Ishikawa (cell line): ENCODE measurements around the gene UNC79.

Experiments used
- CEBPB ChIP-seq: IDR thresholded peaks from 2 replicates; pipeline ENCODE4 v1.6.1; 2012
- CREB1 ChIP-seq: IDR thresholded peaks from 2 replicates; pipeline ENCODE4 v1.6.1; 2012; ENCODE audit warnings: low read depth
- EGR1 ChIP-seq: IDR thresholded peaks from 2 replicates; pipeline ENCODE4 v1.6.1; 2012
- EP300 ChIP-seq: IDR thresholded peaks from 2 replicates; pipeline ENCODE4 v1.6.1; 2012; ENCODE audit warnings: borderline replicate concordance
- FOXM1 ChIP-seq: IDR thresholded peaks from 2 replicates; pipeline ENCODE4 v1.6.1; 2012; ENCODE audit warnings: low read depth, borderline replicate concordance
- MAX ChIP-seq: IDR thresholded peaks from 2 replicates; pipeline ENCODE4 v1.6.1; 2012
- NFIC ChIP-seq: IDR thresholded peaks from 2 replicates; pipeline ENCODE4 v1.6.1; 2012
- RAD21 ChIP-seq: IDR thresholded peaks from 2 replicates; pipeline ENCODE4 v1.6.1; 2012; ENCODE audit warnings: low read depth
- REST ChIP-seq: IDR thresholded peaks from 2 replicates; pipeline ENCODE4 v1.6.1; 2012; ENCODE audit warnings: low read depth, mild to moderate bottlenecking
- TAF1 ChIP-seq: IDR thresholded peaks from 2 replicates; pipeline ENCODE4 v1.6.1; 2012; ENCODE audit warnings: low read depth, mild to moderate bottlenecking
- TCF12 ChIP-seq: IDR thresholded peaks from 2 replicates; pipeline ENCODE4 v1.6.1; 2012; ENCODE audit warnings: low read depth
- TEAD4 ChIP-seq: IDR thresholded peaks from 2 replicates; pipeline ENCODE4 v1.6.1; 2012
- USF1 ChIP-seq: IDR thresholded peaks from 2 replicates; pipeline ENCODE4 v1.6.1; 2012
- YY1 ChIP-seq: IDR thresholded peaks from 2 replicates; pipeline ENCODE4 v1.6.1; 2012; ENCODE audit warnings: low read depth
- ZBTB7A ChIP-seq: IDR thresholded peaks from 2 replicates; pipeline ENCODE4 v1.6.1; 2012; ENCODE audit warnings: low read depth

Gene UNC79

GRCh38 chr14:93752980-93753561, 322.3 kb downstream of the UNC79 start:
- TF ChIP-seq YY1 = no peak
- TF ChIP-seq TEAD4 = no peak
- no peak for TF ChIP-seq CREB1
- TF ChIP-seq REST = no peak
- TF ChIP-seq TCF12 = no peak
- no peak for TF ChIP-seq ZBTB7A

GRCh38 chr14:93753647-93754046, 322.9 kb downstream of the UNC79 start:
- TF ChIP-seq RAD21 (no peak), NFIC (no peak), USF1 (no peak), TAF1 (no peak), ZBTB7A (no peak), CREB1 (no peak), REST (no peak), MAX (no peak), YY1 (no peak), TEAD4 (no peak)

GRCh38 chr14:93757206-93757605, 326.5 kb downstream of the UNC79 start:
- TF ChIP-seq RAD21 (no peak), TAF1 (no peak), USF1 (no peak), CREB1 (no peak), EP300 (no peak), CEBPB (no peak), MAX (no peak), FOXM1 (no peak), REST (no peak), YY1 (no peak), TEAD4 (no peak), ZBTB7A (no peak), NFIC (no peak), TCF12 (no peak), EGR1 (no peak)
